HL-60 (cell line): ENCODE data around the gene HHAT.

ENCODE experiments used
- GABPA ChIP-seq: IDR thresholded peaks from 2 replicates; pipeline ENCODE4 v1.6.1; 2012; ENCODE audit warnings: low read depth
- POLR2AphosphoS5 ChIP-seq: IDR thresholded peaks from 2 replicates; pipeline ENCODE4 v1.6.1; 2012; ENCODE audit warnings: low read depth
- TF ChIP-seq, protein P1 (sequence below): IDR thresholded peaks from one replicate; pipeline ENCODE4 v1.5.1; 2011; ENCODE audit warnings: low read length, control low read depth, inconsistent platforms; ENCODE audit not compliant: insufficient read depth
- TF ChIP-seq, protein P2 (sequence below): IDR thresholded peaks from 2 replicates; pipeline ENCODE4 v1.6.1; 2012; ENCODE audit warnings: low read depth; ENCODE audit not compliant: insufficient replicate concordance

- TF ChIP-seq, protein P1, sequence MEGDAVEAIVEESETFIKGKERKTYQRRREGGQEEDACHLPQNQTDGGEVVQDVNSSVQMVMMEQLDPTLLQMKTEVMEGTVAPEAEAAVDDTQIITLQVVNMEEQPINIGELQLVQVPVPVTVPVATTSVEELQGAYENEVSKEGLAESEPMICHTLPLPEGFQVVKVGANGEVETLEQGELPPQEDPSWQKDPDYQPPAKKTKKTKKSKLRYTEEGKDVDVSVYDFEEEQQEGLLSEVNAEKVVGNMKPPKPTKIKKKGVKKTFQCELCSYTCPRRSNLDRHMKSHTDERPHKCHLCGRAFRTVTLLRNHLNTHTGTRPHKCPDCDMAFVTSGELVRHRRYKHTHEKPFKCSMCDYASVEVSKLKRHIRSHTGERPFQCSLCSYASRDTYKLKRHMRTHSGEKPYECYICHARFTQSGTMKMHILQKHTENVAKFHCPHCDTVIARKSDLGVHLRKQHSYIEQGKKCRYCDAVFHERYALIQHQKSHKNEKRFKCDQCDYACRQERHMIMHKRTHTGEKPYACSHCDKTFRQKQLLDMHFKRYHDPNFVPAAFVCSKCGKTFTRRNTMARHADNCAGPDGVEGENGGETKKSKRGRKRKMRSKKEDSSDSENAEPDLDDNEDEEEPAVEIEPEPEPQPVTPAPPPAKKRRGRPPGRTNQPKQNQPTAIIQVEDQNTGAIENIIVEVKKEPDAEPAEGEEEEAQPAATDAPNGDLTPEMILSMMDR = no peak
- TF ChIP-seq, protein P2, sequence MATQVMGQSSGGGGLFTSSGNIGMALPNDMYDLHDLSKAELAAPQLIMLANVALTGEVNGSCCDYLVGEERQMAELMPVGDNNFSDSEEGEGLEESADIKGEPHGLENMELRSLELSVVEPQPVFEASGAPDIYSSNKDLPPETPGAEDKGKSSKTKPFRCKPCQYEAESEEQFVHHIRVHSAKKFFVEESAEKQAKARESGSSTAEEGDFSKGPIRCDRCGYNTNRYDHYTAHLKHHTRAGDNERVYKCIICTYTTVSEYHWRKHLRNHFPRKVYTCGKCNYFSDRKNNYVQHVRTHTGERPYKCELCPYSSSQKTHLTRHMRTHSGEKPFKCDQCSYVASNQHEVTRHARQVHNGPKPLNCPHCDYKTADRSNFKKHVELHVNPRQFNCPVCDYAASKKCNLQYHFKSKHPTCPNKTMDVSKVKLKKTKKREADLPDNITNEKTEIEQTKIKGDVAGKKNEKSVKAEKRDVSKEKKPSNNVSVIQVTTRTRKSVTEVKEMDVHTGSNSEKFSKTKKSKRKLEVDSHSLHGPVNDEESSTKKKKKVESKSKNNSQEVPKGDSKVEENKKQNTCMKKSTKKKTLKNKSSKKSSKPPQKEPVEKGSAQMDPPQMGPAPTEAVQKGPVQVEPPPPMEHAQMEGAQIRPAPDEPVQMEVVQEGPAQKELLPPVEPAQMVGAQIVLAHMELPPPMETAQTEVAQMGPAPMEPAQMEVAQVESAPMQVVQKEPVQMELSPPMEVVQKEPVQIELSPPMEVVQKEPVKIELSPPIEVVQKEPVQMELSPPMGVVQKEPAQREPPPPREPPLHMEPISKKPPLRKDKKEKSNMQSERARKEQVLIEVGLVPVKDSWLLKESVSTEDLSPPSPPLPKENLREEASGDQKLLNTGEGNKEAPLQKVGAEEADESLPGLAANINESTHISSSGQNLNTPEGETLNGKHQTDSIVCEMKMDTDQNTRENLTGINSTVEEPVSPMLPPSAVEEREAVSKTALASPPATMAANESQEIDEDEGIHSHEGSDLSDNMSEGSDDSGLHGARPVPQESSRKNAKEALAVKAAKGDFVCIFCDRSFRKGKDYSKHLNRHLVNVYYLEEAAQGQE = no peak
- TF ChIP-seq GABPA = no peak
- TF ChIP-seq POLR2AphosphoS5 = no peak
Measured at GRCh38 chr1:210506689-210507088, 178.0 kb downstream of the HHAT start.
